GM19455 (cell line): ENCODE measurements around the gene CTDSPL.

Experiments
- ATAC-seq: cut with Tn5 transposase; IDR thresholded peaks from one replicate; pipeline ENCODE4 v1.9.1; 2021; ENCODE audit not compliant: unreplicated experiment

The CTDSPL gene

GRCh38 chr3:37940242-37940908, 78.7 kb downstream of the CTDSPL start:
- ATAC-seq = no peak

- ATAC-seq = no peak
These were observed 80.2 kb downstream of the CTDSPL start for GRCh38 chr3:37941608-37942508.

GRCh38 chr3:37942646-37943045, 81.0 kb downstream of the CTDSPL start:
- no peak for ATAC-seq

GRCh38 chr3:37943126-37943525, 81.4 kb downstream of the CTDSPL start:
- no peak for ATAC-seq

- no peak for ATAC-seq
These were observed 82.1 kb downstream of the CTDSPL start for GRCh38 chr3:37943631-37944314.

GRCh38 chr3:37944391-37944842, 82.7 kb downstream of the CTDSPL start:
- no peak for ATAC-seq

- ATAC-seq = no peak
These were observed 83.6 kb downstream of the CTDSPL start for GRCh38 chr3:37945156-37945806.

- no peak for ATAC-seq
These were observed 84.3 kb downstream of the CTDSPL start for GRCh38 chr3:37945807-37946530.

- ATAC-seq = no peak
These were observed 84.8 kb downstream of the CTDSPL start for GRCh38 chr3:37946531-37946889.

- ATAC-seq = no peak
These were observed 88.2 kb downstream of the CTDSPL start for GRCh38 chr3:37949866-37950265.

- no peak for ATAC-seq
These were observed 90.9 kb downstream of the CTDSPL start for GRCh38 chr3:37952564-37952963.

GRCh38 chr3:37953226-37953625, 91.5 kb downstream of the CTDSPL start:
- ATAC-seq = no peak

- no peak for ATAC-seq
These were observed 92.2 kb downstream of the CTDSPL start for GRCh38 chr3:37953707-37954394.

- no peak for ATAC-seq
These were observed 93.2 kb downstream of the CTDSPL start for GRCh38 chr3:37954881-37955280.

- no peak for ATAC-seq
These were observed 94.4 kb downstream of the CTDSPL start for GRCh38 chr3:37955918-37956707.

GRCh38 chr3:37956723-37957538, 95.3 kb downstream of the CTDSPL start:
- ATAC-seq = no peak

GRCh38 chr3:37957539-37957936, 95.9 kb downstream of the CTDSPL start:
- ATAC-seq = no peak
